ENCODE data around the gene ADCY2. TPM values are rescaled to one million over a fixed set of nuclear protein-coding genes. Genes with fewer than 3 reads are reported as not detected.

Gene ADCY2
- polyA plus RNA-seq, 2 donors: 0.06 to 0.76 TPM

- no peaks in the 10 kb centered on the region for H3K4me1 ChIP-seq (ENCODE audit: control insufficient read depth in 2 of 2, insufficient read depth in 2 of 2, low read length in 1 of 2)
- H3K27me3 ChIP-seq (ENCODE audit: control insufficient read depth in 1 of 2, insufficient read depth in 2 of 2, low read length in 2 of 2): no peaks in the 10 kb centered on the region
- WGBS, 2 donors: 55 to 56% methylated on average over 5 of the region's 5 CpGs
- no peak overlapping the region for H3K4me3 ChIP-seq (ENCODE audit: low read depth in 1 of 2, low read length in 2 of 2)
- no peaks in the 10 kb centered on the region for H3K9me3 ChIP-seq (ENCODE audit: control insufficient read depth in 2 of 2, insufficient read depth in 1 of 2, low read depth in 1 of 2, low read length in 1 of 2)
- no peaks in the 10 kb centered on the region for H3K36me3 ChIP-seq (ENCODE audit: control insufficient read depth in 2 of 2, insufficient read depth in 2 of 2, low read length in 1 of 2)
- H3K27ac ChIP-seq (ENCODE audit: low read depth in 2 of 2, low read length in 1 of 2): no peak overlapping the region
Observed at GRCh38 chr5:7705261-7705660, 309.3 kb downstream of the ADCY2 start.

- no peaks in the 10 kb centered on the region for H3K9me3 ChIP-seq (ENCODE audit: control insufficient read depth in 2 of 2, insufficient read depth in 1 of 2, low read depth in 1 of 2, low read length in 1 of 2)
- no peaks in the 10 kb centered on the region for H3K4me1 ChIP-seq (ENCODE audit: control insufficient read depth in 2 of 2, insufficient read depth in 2 of 2, low read length in 1 of 2)
- H3K4me3 ChIP-seq (ENCODE audit: low read depth in 1 of 2, low read length in 2 of 2): no peak overlapping the region
- 90 to 92% methylated on average over 6 of the region's 6 CpGs for WGBS, 2 donors
- H3K36me3 ChIP-seq (ENCODE audit: control insufficient read depth in 2 of 2, insufficient read depth in 2 of 2, low read length in 1 of 2): no peaks in the 10 kb centered on the region
- H3K27ac ChIP-seq (ENCODE audit: low read depth in 2 of 2, low read length in 1 of 2): no peak overlapping the region
- no peaks in the 10 kb centered on the region for H3K27me3 ChIP-seq (ENCODE audit: control insufficient read depth in 1 of 2, insufficient read depth in 2 of 2, low read length in 2 of 2)
Observed at GRCh38 chr5:7705736-7706135, 309.8 kb downstream of the ADCY2 start.

GRCh38 chr5:7706256-7706655 lies 310.3 kb downstream of the ADCY2 start:
- no peaks in the 10 kb centered on the region for H3K9me3 ChIP-seq (ENCODE audit: control insufficient read depth in 2 of 2, insufficient read depth in 1 of 2, low read depth in 1 of 2, low read length in 1 of 2)
- 55 to 61% methylated on average over 4 of the region's 4 CpGs for WGBS, 2 donors
- no peaks in the 10 kb centered on the region for H3K4me1 ChIP-seq (ENCODE audit: control insufficient read depth in 2 of 2, insufficient read depth in 2 of 2, low read length in 1 of 2)
- H3K36me3 ChIP-seq (ENCODE audit: control insufficient read depth in 2 of 2, insufficient read depth in 2 of 2, low read length in 1 of 2): no peaks in the 10 kb centered on the region
- H3K27ac ChIP-seq (ENCODE audit: low read depth in 2 of 2, low read length in 1 of 2): no peak overlapping the region
- H3K27me3 ChIP-seq (ENCODE audit: control insufficient read depth in 1 of 2, insufficient read depth in 2 of 2, low read length in 2 of 2): no peaks in the 10 kb centered on the region
- no peak overlapping the region for H3K4me3 ChIP-seq (ENCODE audit: low read depth in 1 of 2, low read length in 2 of 2)

GRCh38 chr5:7714119-7714518 lies 318.2 kb downstream of the ADCY2 start:
- Histone ChIP-seq H3K4me1 (ENCODE audit: control insufficient read depth in 2 of 2, insufficient read depth in 2 of 2, low read length in 1 of 2) (no peaks in the 10 kb centered on the region), H3K27me3 (ENCODE audit: control insufficient read depth in 1 of 2, insufficient read depth in 2 of 2, low read length in 2 of 2) (no peaks in the 10 kb centered on the region), H3K27ac (ENCODE audit: low read depth in 2 of 2, low read length in 1 of 2) (no peak overlapping the region), H3K36me3 (ENCODE audit: control insufficient read depth in 2 of 2, insufficient read depth in 2 of 2, low read length in 1 of 2) (no peaks in the 10 kb centered on the region), H3K4me3 (ENCODE audit: low read depth in 1 of 2, low read length in 2 of 2) (no peak overlapping the region), H3K9me3 (ENCODE audit: control insufficient read depth in 2 of 2, insufficient read depth in 1 of 2, low read depth in 1 of 2, low read length in 1 of 2) (no peaks in the 10 kb centered on the region)
- 73 to 75% methylated on average over 6 of the region's 6 CpGs for WGBS, 2 donors

- Histone ChIP-seq H3K9me3 (ENCODE audit: control insufficient read depth in 2 of 2, insufficient read depth in 1 of 2, low read depth in 1 of 2, low read length in 1 of 2) (no peaks in the 10 kb centered on the region), H3K4me1 (ENCODE audit: control insufficient read depth in 2 of 2, insufficient read depth in 2 of 2, low read length in 1 of 2) (no peaks in the 10 kb centered on the region), H3K27me3 (ENCODE audit: control insufficient read depth in 1 of 2, insufficient read depth in 2 of 2, low read length in 2 of 2) (no peaks in the 10 kb centered on the region), H3K4me3 (ENCODE audit: low read depth in 1 of 2, low read length in 2 of 2) (no peak overlapping the region), H3K36me3 (ENCODE audit: control insufficient read depth in 2 of 2, insufficient read depth in 2 of 2, low read length in 1 of 2) (no peaks in the 10 kb centered on the region), H3K27ac (ENCODE audit: low read depth in 2 of 2, low read length in 1 of 2) (no peak overlapping the region)
Observed at GRCh38 chr5:7714697-7715096, 318.8 kb downstream of the ADCY2 start.

- Histone ChIP-seq H3K4me1 (ENCODE audit: control insufficient read depth in 2 of 2, insufficient read depth in 2 of 2, low read length in 1 of 2) (no peaks in the 10 kb centered on the region), H3K27me3 (ENCODE audit: control insufficient read depth in 1 of 2, insufficient read depth in 2 of 2, low read length in 2 of 2) (no peaks in the 10 kb centered on the region), H3K36me3 (ENCODE audit: control insufficient read depth in 2 of 2, insufficient read depth in 2 of 2, low read length in 1 of 2) (no peaks in the 10 kb centered on the region), H3K9me3 (ENCODE audit: control insufficient read depth in 2 of 2, insufficient read depth in 1 of 2, low read depth in 1 of 2, low read length in 1 of 2) (no peaks in the 10 kb centered on the region), H3K27ac (ENCODE audit: low read depth in 2 of 2, low read length in 1 of 2) (no peak overlapping the region), H3K4me3 (ENCODE audit: low read depth in 1 of 2, low read length in 2 of 2) (no peak overlapping the region)
- 87% methylated on average over 4 of the region's 4 CpGs for WGBS, 2 donors
Observed at GRCh38 chr5:7717691-7718090, 321.8 kb downstream of the ADCY2 start.

- Histone ChIP-seq H3K4me1 (ENCODE audit: control insufficient read depth in 2 of 2, insufficient read depth in 2 of 2, low read length in 1 of 2) (no peaks in the 10 kb centered on the region), H3K9me3 (ENCODE audit: control insufficient read depth in 2 of 2, insufficient read depth in 1 of 2, low read depth in 1 of 2, low read length in 1 of 2) (no peaks in the 10 kb centered on the region), H3K27me3 (ENCODE audit: control insufficient read depth in 1 of 2, insufficient read depth in 2 of 2, low read length in 2 of 2) (no peaks in the 10 kb centered on the region), H3K27ac (ENCODE audit: low read depth in 2 of 2, low read length in 1 of 2) (no peak overlapping the region), H3K4me3 (ENCODE audit: low read depth in 1 of 2, low read length in 2 of 2) (no peak overlapping the region), H3K36me3 (ENCODE audit: control insufficient read depth in 2 of 2, insufficient read depth in 2 of 2, low read length in 1 of 2) (no peaks in the 10 kb centered on the region)
- WGBS, 2 donors: 35 to 44% methylated on average over 4 of the region's 4 CpGs
Observed at GRCh38 chr5:7728076-7728475, 332.1 kb downstream of the ADCY2 start.

- Histone ChIP-seq H3K4me1 (ENCODE audit: control insufficient read depth in 2 of 2, insufficient read depth in 2 of 2, low read length in 1 of 2) (no peaks in the 10 kb centered on the region), H3K27ac (ENCODE audit: low read depth in 2 of 2, low read length in 1 of 2) (no peak overlapping the region), H3K9me3 (ENCODE audit: control insufficient read depth in 2 of 2, insufficient read depth in 1 of 2, low read depth in 1 of 2, low read length in 1 of 2) (no peaks in the 10 kb centered on the region), H3K4me3 (ENCODE audit: low read depth in 1 of 2, low read length in 2 of 2) (no peak overlapping the region), H3K27me3 (ENCODE audit: control insufficient read depth in 1 of 2, insufficient read depth in 2 of 2, low read length in 2 of 2) (no peaks in the 10 kb centered on the region), H3K36me3 (ENCODE audit: control insufficient read depth in 2 of 2, insufficient read depth in 2 of 2, low read length in 1 of 2) (no peaks in the 10 kb centered on the region)
- 92 to 94% methylated on average over 5 of the region's 5 CpGs for WGBS, 2 donors
Observed at GRCh38 chr5:7741415-7742065, 345.6 kb downstream of the ADCY2 start.

- H3K27ac ChIP-seq (ENCODE audit: low read depth in 2 of 2, low read length in 1 of 2): no peak overlapping the region
- 52 to 56% methylated on average over 5 of the region's 5 CpGs for WGBS, 2 donors
- H3K36me3 ChIP-seq (ENCODE audit: control insufficient read depth in 2 of 2, insufficient read depth in 2 of 2, low read length in 1 of 2): no peaks in the 10 kb centered on the region
Observed at GRCh38 chr5:7742241-7742656, 346.3 kb downstream of the ADCY2 start.

GRCh38 chr5:7745882-7746610 lies 350.1 kb downstream of the ADCY2 start:
- Histone ChIP-seq H3K4me1 (ENCODE audit: control insufficient read depth in 2 of 2, insufficient read depth in 2 of 2, low read length in 1 of 2) (no peaks in the 10 kb centered on the region), H3K36me3 (ENCODE audit: control insufficient read depth in 2 of 2, insufficient read depth in 2 of 2, low read length in 1 of 2) (no peaks in the 10 kb centered on the region), H3K27me3 (ENCODE audit: control insufficient read depth in 1 of 2, insufficient read depth in 2 of 2, low read length in 2 of 2) (no peaks in the 10 kb centered on the region), H3K4me3 (ENCODE audit: low read depth in 1 of 2, low read length in 2 of 2) (no peak overlapping the region), H3K27ac (ENCODE audit: low read depth in 2 of 2, low read length in 1 of 2) (no peak overlapping the region), H3K9me3 (ENCODE audit: control insufficient read depth in 2 of 2, insufficient read depth in 1 of 2, low read depth in 1 of 2, low read length in 1 of 2) (peaks cover 0 to 2% of the 10 kb centered on the region in 2 donors)
- WGBS, 2 donors: 23 to 30% methylated on average over 11 of the region's 11 CpGs

More at GRCh38 chr5:7742241-7742656, 346.3 kb downstream of the ADCY2 start:
- Histone ChIP-seq H3K4me3 (ENCODE audit: low read depth in 1 of 2, low read length in 2 of 2) (no peak overlapping the region), H3K9me3 (ENCODE audit: control insufficient read depth in 2 of 2, insufficient read depth in 1 of 2, low read depth in 1 of 2, low read length in 1 of 2) (no peaks in the 10 kb centered on the region), H3K4me1 (ENCODE audit: control insufficient read depth in 2 of 2, insufficient read depth in 2 of 2, low read length in 1 of 2) (no peaks in the 10 kb centered on the region), H3K27me3 (ENCODE audit: control insufficient read depth in 1 of 2, insufficient read depth in 2 of 2, low read length in 2 of 2) (no peaks in the 10 kb centered on the region)
